IMR-90 (cell line): ENCODE data around the gene KRT71. TPM values are rescaled to one million over a fixed set of nuclear protein-coding genes. Genes with fewer than 3 reads are reported as not detected.

ENCODE experiments used
- ATAC-seq: fragments of 200-7000 bp; cut with Tn5 transposase; 2 replicates; pipeline ENCODE4 v1.9.1; 2020; ENCODE audit warnings: low read depth, mild to moderate bottlenecking, moderate library complexity
- BruUV-seq: library from RNA; stranded (reverse); fragments of 400-500 nt; replicated peaks from 2 replicates; lab custom pipeline; 2021; lab: Mats Ljungman, UMichigan
- CTCF ChIA-PET: fragments of 300-600 bp; formaldehyde crosslinking; extraction: SDS; loops from one replicate; lab custom pipeline; 2021; ENCODE audit warnings: antibody characterized with exemption; lab: Yijun Ruan, JAX
- POLR2A ChIA-PET: fragments of 300-600 bp; sonication (Branson Sonifier 250); formaldehyde crosslinking; loops from one replicate; lab custom pipeline; 2022; ENCODE audit warnings: antibody characterized with exemption; ENCODE audit not compliant: unreplicated experiment; lab: Charles Lee
- DNase-seq: peaks from one replicate; pipeline ENCODE4 v3.0.0; 2013
- H2AFZ ChIP-seq: replicated peaks from 2 replicates; pipeline ENCODE3; 2013; ENCODE audit warnings: low read length, mild to moderate bottlenecking; ENCODE audit not compliant: poor library complexity
- H2AK5ac ChIP-seq: 2 replicates; pipeline ENCODE4 v1.6.1; 2013; ENCODE audit warnings: low read depth, low read length, inconsistent platforms
- H2AK9ac ChIP-seq: replicated peaks from 2 replicates; pipeline ENCODE3; 2013; ENCODE audit warnings: mild to moderate bottlenecking, low read depth, low read length, moderate library complexity; ENCODE audit not compliant: poor library complexity
- H2BK120ac ChIP-seq: 2 replicates; pipeline ENCODE4 v1.6.1; 2013; ENCODE audit warnings: low read depth, low read length, inconsistent platforms
- H2BK15ac ChIP-seq: 3 replicates; pipeline ENCODE4 v1.6.1; 2013; ENCODE audit warnings: low read depth, low read length, inconsistent platforms
- H2BK20ac ChIP-seq: 2 replicates; pipeline ENCODE4 v1.6.1; 2013; ENCODE audit warnings: low read depth, mild to moderate bottlenecking, inconsistent platforms, low read length, moderate library complexity
- H2BK5ac ChIP-seq: 2 replicates; pipeline ENCODE4 v1.6.1; 2013; ENCODE audit warnings: mild to moderate bottlenecking, low read depth, low read length, inconsistent platforms; ENCODE audit not compliant: poor library complexity, severe bottlenecking
- H3K14ac ChIP-seq: replicated peaks from 2 replicates; pipeline ENCODE4 v1.6.1; 2013; ENCODE audit warnings: low read depth, low read length, inconsistent platforms
- H3K18ac ChIP-seq: 2 replicates; pipeline ENCODE4 v1.6.1; 2013; ENCODE audit warnings: low read depth, low read length, control low read depth
- H3K23ac ChIP-seq: 2 replicates; pipeline ENCODE4 v1.6.1; 2013; ENCODE audit warnings: low read depth, low read length, inconsistent platforms
- H3K27ac ChIP-seq: 2 replicates; pipeline ENCODE4 v1.5.1; 2013; ENCODE audit warnings: mild to moderate bottlenecking, control low read depth, low read length; ENCODE audit not compliant: insufficient read depth
- H3K27me3 ChIP-seq: 2 replicates; pipeline ENCODE4 v1.6.1; 2013; ENCODE audit warnings: low read length; ENCODE audit not compliant: control insufficient read depth, insufficient read depth
- H3K36me3 ChIP-seq: 2 replicates; pipeline ENCODE4 v1.6.1; 2013; ENCODE audit warnings: low read length, mixed read lengths; ENCODE audit not compliant: control insufficient read depth, insufficient read depth
- H3K4ac ChIP-seq: 2 replicates; pipeline ENCODE4 v1.6.1; 2013; ENCODE audit warnings: low read depth, low read length, inconsistent platforms
- H3K4me1 ChIP-seq: 2 replicates; pipeline ENCODE4 v1.6.1; 2013; ENCODE audit warnings: low read length, mixed read lengths; ENCODE audit not compliant: control insufficient read depth, insufficient read depth
- H3K4me2 ChIP-seq: 2 replicates; pipeline ENCODE4 v1.6.1; 2013; ENCODE audit warnings: low read depth, mild to moderate bottlenecking, control low read depth, low read length, moderate library complexity
- H3K4me3 ChIP-seq: 2 replicates; pipeline ENCODE4 v1.5.1; 2013; ENCODE audit warnings: low read depth, mild to moderate bottlenecking, control low read depth, low read length, moderate library complexity; ENCODE audit not compliant: insufficient read depth
- H3K56ac ChIP-seq: 2 replicates; pipeline ENCODE4 v1.6.1; 2013; ENCODE audit warnings: low read length, inconsistent platforms; ENCODE audit not compliant: insufficient read depth; ENCODE audit errors: extremely low read depth
- H3K79me1 ChIP-seq, 2 experiments: 2 replicates each; pipeline ENCODE4 v1.6.1; 2013; ENCODE audit warnings: low read length in 2 of 2, inconsistent platforms in 1 of 2, low read depth in 1 of 2
- H3K9ac ChIP-seq: 2 replicates; pipeline ENCODE4 v1.6.1; 2013; ENCODE audit warnings: low read depth, low read length, control low read depth
- H3K9me1 ChIP-seq: 2 replicates; pipeline ENCODE4 v1.6.1; 2013; ENCODE audit warnings: low read length, inconsistent platforms; ENCODE audit not compliant: insufficient read depth
- H3K9me3 ChIP-seq: 2 replicates; pipeline ENCODE4 v1.6.1; 2013; ENCODE audit warnings: low read length; ENCODE audit not compliant: control insufficient read depth, insufficient read depth
- H4K20me1 ChIP-seq: 2 replicates; pipeline ENCODE4 v1.6.1; 2013; ENCODE audit warnings: low read length, inconsistent platforms; ENCODE audit not compliant: insufficient read depth
- H4K5ac ChIP-seq: 2 replicates; pipeline ENCODE4 v1.6.1; 2013; ENCODE audit warnings: mild to moderate bottlenecking, low read depth, low read length, control low read depth
- H4K8ac ChIP-seq, 2 experiments: 2 replicates each; pipeline ENCODE4 v1.6.1; 2013; ENCODE audit warnings: low read depth in 2 of 2, low read length in 2 of 2, control low read depth in 1 of 2, inconsistent platforms in 1 of 2
- H4K91ac ChIP-seq: 2 replicates; pipeline ENCODE4 v1.6.1; 2013; ENCODE audit warnings: low read depth, low read length, inconsistent platforms; ENCODE audit not compliant: insufficient read depth
- BHLHE40 ChIP-seq: fragments of 150-350 bp; IDR thresholded peaks from 2 replicates; pipeline ENCODE4 v1.6.1; 2016; ENCODE audit warnings: mild to moderate bottlenecking, low read depth, low read length
- CEBPB ChIP-seq: IDR thresholded peaks from 2 replicates; pipeline ENCODE4 v1.6.1; 2012; ENCODE audit warnings: low read depth, low read length, improper control_type of control experiment
- CHD1 ChIP-seq: IDR thresholded peaks from 2 replicates; pipeline ENCODE4 v1.6.1; 2012; ENCODE audit warnings: low read depth, low read length, improper control_type of control experiment
- CTCF ChIP-seq: conservative IDR thresholded peaks from 2 replicates; pipeline ENCODE4 v1.5.1; 2012; ENCODE audit warnings: mild to moderate bottlenecking, low read depth, low read length, improper control_type of control experiment
- FOS ChIP-seq: fragments of 150-350 bp; IDR thresholded peaks from 2 replicates; pipeline ENCODE4 v1.6.1; 2016; ENCODE audit warnings: low read depth, low read length
- MAFK ChIP-seq: IDR thresholded peaks from 2 replicates; pipeline ENCODE4 v1.6.1; 2012; ENCODE audit warnings: low read depth, low read length, improper control_type of control experiment
- MAZ ChIP-seq: IDR thresholded peaks from 2 replicates; pipeline ENCODE4 v1.6.1; 2012; ENCODE audit warnings: low read depth, mild to moderate bottlenecking, low read length, improper control_type of control experiment, moderate library complexity, borderline replicate concordance
- MXI1 ChIP-seq: IDR thresholded peaks from 2 replicates; pipeline ENCODE4 v1.6.1; 2012; ENCODE audit warnings: low read depth, mild to moderate bottlenecking, low read length, moderate library complexity, borderline replicate concordance
- NFE2L2 ChIP-seq: fragments of 150-350 bp; IDR thresholded peaks from 2 replicates; pipeline ENCODE4 v1.6.1; 2016; ENCODE audit warnings: low read depth, mild to moderate bottlenecking, low read length
- POLR2A ChIP-seq: IDR thresholded peaks from 2 replicates; pipeline ENCODE4 v1.6.1; 2012; ENCODE audit warnings: mild to moderate bottlenecking, low read depth, low read length
- RAD21 ChIP-seq: IDR thresholded peaks from 2 replicates; pipeline ENCODE4 v1.6.1; 2012; ENCODE audit warnings: low read length, improper control_type of control experiment
- RCOR1 ChIP-seq: IDR thresholded peaks from 2 replicates; pipeline ENCODE4 v1.6.1; 2012; ENCODE audit warnings: mild to moderate bottlenecking, low read length, improper control_type of control experiment; ENCODE audit not compliant: insufficient replicate concordance
- RFX5 ChIP-seq: IDR thresholded peaks from 2 replicates; pipeline ENCODE4 v1.8.0; 2012; ENCODE audit warnings: low read depth, mild to moderate bottlenecking, low read length, moderate library complexity
- SMC3 ChIP-seq: fragments of 150-350 bp; IDR thresholded peaks from 2 replicates; pipeline ENCODE4 v1.6.1; 2016; ENCODE audit warnings: low read depth, mild to moderate bottlenecking, antibody characterized with exemption, low read length, moderate library complexity
- WGBS, 2 experiments: methylation state at CpG; one replicate each; pipeline versions ENCODE4 v1.1.5 to v1.1.7; 2013; ENCODE audit warnings: missing lambda C conversion rate in 2 of 2; ENCODE audit not compliant: insufficient read length in 1 of 2; ENCODE audit errors: extremely low coverage in 2 of 2; 5-methylcytosine and 5-hydroxymethylcytosine counted together
- dilution Hi-C: fragments of 300-500 bp; cut with HindIII; formaldehyde crosslinking; loops from one replicate; pipeline ENCODE4 v1.14.3; 2018; ENCODE audit warnings: low sequenced_read_pairs; ENCODE audit not compliant: unreplicated experiment
- in situ Hi-C: fragments of 300-500 bp; cut with MboI; formaldehyde crosslinking; loops from 3 replicates; pipeline ENCODE4 v1.14.3; 2019; ENCODE audit warnings: low sequenced_read_pairs, inconsistent platforms, mixed read lengths
- intact Hi-C: fragments of 100-400 bp; cut with micrococcal nuclease; formaldehyde crosslinking; loops from 2 replicates; pipeline ENCODE4 v1.10.0; 2022
- polyA plus RNA-seq, 3 experiments: library from polyadenylated mRNA; depleted of rRNA; stranded (reverse); fragments of >200 nt; gene quantifications; 2 replicates each; pipeline ENCODE4 v1.2.3, GENCODE V29; 2012; ENCODE audit warnings: low replicate concordance in 1 of 3
- total RNA-seq: library from RNA; depleted of rRNA; stranded (reverse); fragments of >200 nt; gene quantifications from 2 replicates; pipeline ENCODE4 v1.2.3, GENCODE V29; 2012
- TF ChIP-seq, protein P1 (sequence below): fragments of 150-350 bp; IDR thresholded peaks from 2 replicates; pipeline ENCODE4 v1.6.1; 2016; ENCODE audit warnings: low read depth, mild to moderate bottlenecking, low read length, moderate library complexity, borderline replicate concordance
- TF ChIP-seq, protein P2 (sequence below): fragments of 150-350 bp; IDR thresholded peaks from 2 replicates; pipeline ENCODE4 v1.6.1; 2017; ENCODE audit warnings: mild to moderate bottlenecking, antibody characterized with exemption, low read length, low read depth

Gene KRT71
- total and polyA plus RNA-seq, 2 of the 4 experiments (the other 2 are of a cell fraction) = not detected

DNA sequence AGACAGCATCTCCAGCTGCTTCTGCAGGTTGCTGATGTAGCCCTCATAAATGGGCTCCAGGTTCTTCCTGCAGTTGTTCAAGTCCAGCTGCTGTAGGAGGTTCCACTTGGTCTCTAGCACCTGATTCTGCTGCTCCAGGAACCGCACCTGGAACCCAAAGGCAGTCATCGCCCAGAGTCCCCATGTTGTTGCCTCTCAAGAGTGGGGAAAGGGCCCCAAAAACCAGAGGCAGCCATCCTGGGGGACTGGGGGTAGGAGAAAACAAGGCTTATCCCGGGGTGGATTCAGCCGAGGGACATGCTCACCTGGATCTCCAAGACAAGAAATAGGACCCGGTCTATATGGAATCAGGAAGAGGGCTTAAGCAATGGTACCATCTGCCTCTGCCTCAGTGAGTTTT lies 46.0 kb upstream of the KRT71 start:
- H3K18ac ChIP-seq = no peak overlapping the region

More for the DNA sequence above, 46.0 kb upstream of the KRT71 start:
- Histone ChIP-seq H3K56ac (no peak overlapping the region), H3K27ac (no peak overlapping the region), H3K23ac (no peak overlapping the region), H3K9ac (no peak overlapping the region), H4K91ac (no peak overlapping the region), H4K8ac (no peak overlapping the region), H2BK5ac (no peak overlapping the region), H4K5ac (no peak overlapping the region), H3K9me3 (no peaks in the 10 kb centered on the region), H3K9me1 (no peaks in the 10 kb centered on the region), H2AK5ac (no peak overlapping the region), H3K4me2 (no peak overlapping the region), H2AFZ (no peak overlapping the region), H2BK20ac (no peak overlapping the region), H3K27me3 (peaks cover 37% of the 10 kb centered on the region), H3K79me1 (no peaks in the 10 kb centered on the region), H3K4me3 (no peak overlapping the region), H3K4me1 (no peaks in the 10 kb centered on the region), H3K4ac (no peak overlapping the region), H2BK15ac (no peak overlapping the region), H3K36me3 (no peaks in the 10 kb centered on the region), H4K20me1 (no peaks in the 10 kb centered on the region), H2AK9ac (no peak overlapping the region), H3K14ac (no peak overlapping the region), H2BK120ac (no peak overlapping the region)
- ATAC-seq = no peak
- BruUV-seq = no TSS peak
- no peak for DNase-seq
- dilution Hi-C loops = no loop called here
- ChIA-PET POLR2A (no interaction called here), CTCF (no interaction called here)
- TF ChIP-seq MAFK (no peak), POLR2A (no peak), CEBPB (no peak), RCOR1 (no peak), BHLHE40 (no peak), NFE2L2 (no peak), CHD1 (no peak), MXI1 (no peak), RFX5 (no peak), FOS (no peak), MAZ (no peak), RAD21 (no peak), CTCF (no peak), SMC3 (no peak)
- TF ChIP-seq, protein P1, sequence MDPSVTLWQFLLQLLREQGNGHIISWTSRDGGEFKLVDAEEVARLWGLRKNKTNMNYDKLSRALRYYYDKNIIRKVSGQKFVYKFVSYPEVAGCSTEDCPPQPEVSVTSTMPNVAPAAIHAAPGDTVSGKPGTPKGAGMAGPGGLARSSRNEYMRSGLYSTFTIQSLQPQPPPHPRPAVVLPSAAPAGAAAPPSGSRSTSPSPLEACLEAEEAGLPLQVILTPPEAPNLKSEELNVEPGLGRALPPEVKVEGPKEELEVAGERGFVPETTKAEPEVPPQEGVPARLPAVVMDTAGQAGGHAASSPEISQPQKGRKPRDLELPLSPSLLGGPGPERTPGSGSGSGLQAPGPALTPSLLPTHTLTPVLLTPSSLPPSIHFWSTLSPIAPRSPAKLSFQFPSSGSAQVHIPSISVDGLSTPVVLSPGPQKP = no peak
- TF ChIP-seq, protein P2, sequence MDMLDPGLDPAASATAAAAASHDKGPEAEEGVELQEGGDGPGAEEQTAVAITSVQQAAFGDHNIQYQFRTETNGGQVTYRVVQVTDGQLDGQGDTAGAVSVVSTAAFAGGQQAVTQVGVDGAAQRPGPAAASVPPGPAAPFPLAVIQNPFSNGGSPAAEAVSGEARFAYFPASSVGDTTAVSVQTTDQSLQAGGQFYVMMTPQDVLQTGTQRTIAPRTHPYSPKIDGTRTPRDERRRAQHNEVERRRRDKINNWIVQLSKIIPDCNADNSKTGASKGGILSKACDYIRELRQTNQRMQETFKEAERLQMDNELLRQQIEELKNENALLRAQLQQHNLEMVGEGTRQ = no peak
- in situ Hi-C loops = no loop called here
- WGBS, 2 experiments = 89% methylated on average over 1 of the region's 5 CpGs; no CpG with 5 or more reads in 1 of the 2 experiments
- intact Hi-C loops = no loop called here
